SK-N-MC (cell line): Measurements from ENCODE around the gene DHRS9.

Experiments used
- EZH2 ChIP-seq: fragments of 200-600 bp; sonication (generic); IDR thresholded peaks from one replicate; pipeline ENCODE4 v1.6.1; 2017; ENCODE audit warnings: antibody characterized with exemption
- POLR2AphosphoS5 ChIP-seq: IDR thresholded peaks from 2 replicates; pipeline ENCODE4 v1.6.1; 2012; ENCODE audit warnings: mild to moderate bottlenecking, low read depth, low read length, borderline replicate concordance

GRCh38 chr2:169087757-169088379 is 18.5 kb downstream of the DHRS9 start:
- TF ChIP-seq EZH2, result no peak
- no peak for TF ChIP-seq POLR2AphosphoS5
